Retinal pigment epithelial cell (primary cell): Measurements from ENCODE around the gene TRIM25.
A peak's percentile ranks its signal among the peaks of the same experiment; 100 is the strongest.

ENCODE experiments used
- DNase-seq: peaks from one replicate; pipeline ENCODE4 v3.0.0-alpha.2; 2010; ENCODE audit warnings: low read depth
- H3K4me3 ChIP-seq: 2 replicates; pipeline ENCODE4 v1.5.1; 2011; ENCODE audit warnings: mild to moderate bottlenecking, low read length, control low read depth, moderate library complexity
- CTCF ChIP-seq: conservative IDR thresholded peaks from 2 replicates; pipeline ENCODE4 v1.5.1; 2011; ENCODE audit warnings: low read depth, low read length, control low read depth, inconsistent platforms

Gene TRIM25

GRCh38 chr17:56903560-56903959 is 10.3 kb downstream of the TRIM25 start:
- no peak for DNase-seq
- TF ChIP-seq CTCF, result no peak
- H3K4me3 ChIP-seq, result no peak overlapping the region

DNA sequence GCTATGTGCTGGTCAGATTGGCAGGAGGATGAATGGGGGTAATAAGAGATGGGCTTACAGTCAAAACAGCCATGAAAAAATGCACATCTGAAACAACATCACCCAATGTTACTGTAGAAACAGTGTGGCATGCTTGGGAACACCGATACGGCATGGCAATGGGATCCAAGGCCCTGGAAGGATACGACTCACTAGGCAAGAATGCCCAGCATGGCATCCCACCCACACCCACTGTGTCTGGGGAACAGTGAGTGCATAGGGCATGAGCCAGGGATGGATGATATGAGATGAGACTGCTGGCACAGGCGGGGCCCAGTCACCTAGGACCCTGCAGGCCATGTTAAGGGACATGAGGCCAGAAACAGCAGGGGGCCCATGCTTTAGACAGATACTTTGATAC is 11.5 kb downstream of the TRIM25 start:
- DNase-seq, result peak; percentile 48
- H3K4me3 ChIP-seq, result no peak overlapping the region
- no peak for TF ChIP-seq CTCF

- H3K4me3 ChIP-seq, result no peak overlapping the region
- no peak for DNase-seq
- TF ChIP-seq CTCF, result no peak
Measured at GRCh38 chr17:56899403-56899802, 14.4 kb downstream of the TRIM25 start.

GRCh38 chr17:56898874-56899273 is 15.0 kb downstream of the TRIM25 start:
- no peak for TF ChIP-seq CTCF
- H3K4me3 ChIP-seq, result no peak overlapping the region
- DNase-seq, result no peak

GRCh38 chr17:56897646-56898424 is 16.0 kb downstream of the TRIM25 start:
- TF ChIP-seq CTCF, result no peak
- H3K4me3 ChIP-seq, result no peak overlapping the region
- no peak for DNase-seq

DNA sequence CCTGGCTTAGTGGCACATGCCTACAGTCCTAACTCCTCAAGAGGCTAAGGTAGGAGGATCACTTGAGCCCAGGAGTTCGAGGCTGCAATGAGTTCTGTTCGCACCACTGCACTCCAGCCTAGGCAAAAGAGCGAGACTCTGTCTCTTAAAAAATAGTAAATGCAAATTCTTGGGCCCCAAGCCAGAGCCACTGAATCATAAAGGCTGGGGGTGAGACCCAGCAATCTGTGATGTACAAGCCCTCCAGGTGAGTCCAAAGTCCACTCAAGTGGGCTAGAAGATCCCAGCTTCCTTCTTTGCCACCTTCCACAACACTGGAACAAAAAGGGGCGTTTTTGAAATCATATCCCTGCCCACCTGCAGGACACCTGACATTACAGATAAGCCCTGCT is 16.9 kb downstream of the TRIM25 start:
- H3K4me3 ChIP-seq, result no peak overlapping the region
- DNase-seq, result no peak
- no peak for TF ChIP-seq CTCF

DNA sequence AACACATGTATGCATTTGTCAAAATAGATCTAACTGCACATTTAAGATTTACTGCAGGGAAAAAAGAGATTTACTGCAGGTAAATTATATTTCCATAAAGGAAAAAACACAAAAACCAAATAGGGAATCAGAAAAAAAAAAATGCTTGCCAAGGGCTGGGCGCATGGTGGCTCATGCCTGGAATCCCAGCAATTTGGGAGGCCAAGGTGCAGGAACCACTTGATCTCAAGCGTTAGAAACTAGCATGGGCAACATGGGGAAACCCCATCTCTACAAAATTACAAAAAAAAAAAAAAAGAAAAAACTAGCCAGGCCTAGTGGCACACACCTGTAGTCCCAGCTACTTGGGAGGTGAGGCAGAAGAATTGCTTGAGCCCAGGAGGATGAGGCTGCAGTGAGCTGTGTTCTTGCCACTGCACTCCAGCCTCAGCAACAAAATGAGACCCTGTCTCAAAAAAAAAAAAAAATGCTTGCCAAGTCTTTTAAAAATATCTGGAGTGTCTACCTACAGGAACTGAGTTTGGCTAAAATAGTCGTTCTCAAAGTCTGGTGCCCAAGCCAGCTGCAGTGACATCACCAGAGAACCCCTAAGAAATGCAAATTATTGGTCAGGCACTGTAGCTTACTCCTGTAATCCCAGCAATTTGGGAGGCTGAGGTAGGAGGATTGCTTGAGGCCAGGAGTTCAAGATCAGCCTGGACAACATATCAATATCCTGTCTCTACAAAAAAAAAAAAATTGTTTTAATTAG is 17.5 kb downstream of the TRIM25 start:
- no peak for TF ChIP-seq CTCF
- DNase-seq, result no peak

More for the DNA sequence above, 17.5 kb downstream of the TRIM25 start:
- no peak overlapping the region for H3K4me3 ChIP-seq
